GM18505 (cell line): ENCODE measurements around the gene DIRAS1.

ENCODE experiments used
- ATAC-seq: cut with Tn5 transposase; IDR thresholded peaks from one replicate; pipeline ENCODE4 v1.9.1; 2021; ENCODE audit not compliant: unreplicated experiment
- POLR2A ChIP-seq: IDR thresholded peaks from 4 replicates; pipeline ENCODE4 v1.6.1; 2011; ENCODE audit warnings: borderline replicate concordance; ENCODE audit not compliant: insufficient read depth, insufficient read length; ENCODE audit errors: extremely low read depth

The DIRAS1 gene

DNA sequence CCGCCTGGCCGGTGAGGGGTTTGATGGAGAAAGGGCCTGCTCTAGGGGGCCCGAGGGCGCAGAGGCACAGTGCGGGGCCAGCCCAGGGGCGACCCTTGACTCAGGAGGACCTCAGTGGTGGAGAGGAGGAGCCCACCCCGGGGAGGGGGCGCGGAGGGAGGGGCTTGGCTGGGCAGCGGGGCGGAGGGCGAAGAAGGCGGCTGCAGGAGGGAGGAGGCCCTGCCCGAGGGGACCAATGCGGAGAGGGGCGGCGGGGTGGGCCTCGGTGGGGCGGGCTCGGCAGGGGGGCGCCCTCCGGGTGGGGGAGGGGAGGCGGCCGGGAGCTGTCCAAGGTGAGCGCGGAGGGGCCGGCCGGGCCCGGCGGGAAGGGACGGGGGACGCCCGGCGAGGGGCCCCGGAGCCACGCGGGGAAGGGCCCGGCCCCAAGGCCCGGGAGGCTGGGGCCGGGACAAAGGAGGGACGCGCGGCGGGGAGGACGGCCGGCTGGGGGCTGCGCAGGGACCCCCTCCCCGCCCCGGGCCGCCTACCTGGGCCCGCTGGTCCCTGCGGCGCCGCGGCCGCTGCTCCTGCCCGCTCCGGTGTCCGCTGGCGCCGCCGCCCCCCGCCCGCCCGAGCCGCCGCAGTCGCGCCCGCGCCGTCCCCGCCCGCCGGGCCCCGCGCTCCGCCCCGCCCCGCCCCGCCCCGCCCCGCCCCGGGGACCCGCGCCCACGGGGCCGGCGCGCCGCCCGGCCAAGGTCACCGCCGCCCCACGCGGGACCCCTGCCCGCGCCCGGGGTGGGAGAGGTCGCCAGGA is at the start of gene DIRAS1:
Gene DIRAS1, minus strand, starts transcription at position 596 of the 793 bp plus-strand sequence. CDS start 3,566 bp downstream, outside the sequence.
- TF ChIP-seq POLR2A = no peak
- ATAC-seq = no peak

DNA sequence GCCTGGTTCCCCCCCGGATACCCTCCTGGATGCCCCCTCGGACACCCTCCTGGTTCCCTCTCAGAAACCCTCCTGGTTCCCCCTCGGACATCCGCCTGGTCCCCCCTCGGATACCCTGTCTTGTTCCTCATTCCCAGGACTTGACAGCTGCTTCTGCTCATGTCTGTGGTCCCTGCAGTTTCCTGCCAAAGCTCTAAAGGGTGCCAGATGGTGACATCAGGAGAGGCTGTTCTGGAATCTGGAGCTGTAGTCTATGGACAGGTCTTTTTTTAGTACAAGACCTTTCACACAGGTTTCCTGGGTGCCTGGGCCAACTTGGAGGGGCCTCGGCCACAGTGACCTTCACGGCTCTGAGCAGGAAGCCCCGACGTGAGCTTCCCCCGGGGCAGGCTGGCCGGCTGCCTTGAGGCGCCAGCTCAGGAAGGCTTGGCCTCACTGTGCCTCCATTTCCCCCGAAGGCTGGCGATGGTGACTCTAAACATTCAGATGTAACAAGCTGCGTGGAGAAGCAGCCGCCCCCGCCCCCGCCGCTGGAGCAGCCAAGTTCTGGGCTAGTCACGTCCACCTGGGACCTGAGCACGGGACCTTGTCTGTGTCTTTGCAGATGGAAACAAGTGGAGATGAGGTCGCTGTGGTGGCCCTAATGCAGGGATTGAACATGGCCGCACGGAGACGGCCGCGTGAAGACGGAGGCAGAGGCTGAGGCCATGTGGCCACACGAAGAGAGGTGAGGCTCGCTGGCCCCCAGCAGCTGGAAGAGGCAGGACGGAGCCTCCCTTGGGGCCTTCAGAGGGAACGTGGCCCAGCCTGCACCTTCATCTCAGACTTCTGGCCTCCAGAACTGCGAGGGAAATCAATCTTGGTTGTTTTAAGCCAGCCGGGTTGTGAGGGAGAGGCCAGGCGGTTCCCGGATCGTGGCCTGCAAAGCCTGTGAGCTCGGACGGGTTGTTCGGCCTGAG is 49.2 kb upstream of the DIRAS1 start:
- ATAC-seq = no peak
- TF ChIP-seq POLR2A = no peak

DNA sequence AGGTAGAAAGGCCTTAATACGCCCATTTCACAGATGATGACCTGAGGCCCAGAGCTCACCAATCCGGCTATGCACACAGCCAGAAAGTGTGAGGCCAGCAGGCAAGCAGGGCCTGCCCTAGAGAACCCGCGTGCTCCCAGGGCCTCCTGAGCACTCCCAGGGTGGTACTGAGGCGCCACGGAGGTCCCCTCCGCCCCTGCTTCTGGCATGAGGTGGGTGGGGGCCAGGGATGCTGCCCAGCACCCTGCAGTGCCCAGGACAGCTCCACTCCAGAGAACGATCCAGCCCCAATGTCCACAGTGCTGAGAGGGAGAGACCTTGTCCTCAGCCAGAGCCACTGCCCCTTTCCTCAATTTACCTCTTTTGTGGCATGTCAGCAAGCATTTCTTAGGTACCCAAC is 48.0 kb upstream of the DIRAS1 start:
- ATAC-seq = no peak
- no peak for TF ChIP-seq POLR2A

DNA sequence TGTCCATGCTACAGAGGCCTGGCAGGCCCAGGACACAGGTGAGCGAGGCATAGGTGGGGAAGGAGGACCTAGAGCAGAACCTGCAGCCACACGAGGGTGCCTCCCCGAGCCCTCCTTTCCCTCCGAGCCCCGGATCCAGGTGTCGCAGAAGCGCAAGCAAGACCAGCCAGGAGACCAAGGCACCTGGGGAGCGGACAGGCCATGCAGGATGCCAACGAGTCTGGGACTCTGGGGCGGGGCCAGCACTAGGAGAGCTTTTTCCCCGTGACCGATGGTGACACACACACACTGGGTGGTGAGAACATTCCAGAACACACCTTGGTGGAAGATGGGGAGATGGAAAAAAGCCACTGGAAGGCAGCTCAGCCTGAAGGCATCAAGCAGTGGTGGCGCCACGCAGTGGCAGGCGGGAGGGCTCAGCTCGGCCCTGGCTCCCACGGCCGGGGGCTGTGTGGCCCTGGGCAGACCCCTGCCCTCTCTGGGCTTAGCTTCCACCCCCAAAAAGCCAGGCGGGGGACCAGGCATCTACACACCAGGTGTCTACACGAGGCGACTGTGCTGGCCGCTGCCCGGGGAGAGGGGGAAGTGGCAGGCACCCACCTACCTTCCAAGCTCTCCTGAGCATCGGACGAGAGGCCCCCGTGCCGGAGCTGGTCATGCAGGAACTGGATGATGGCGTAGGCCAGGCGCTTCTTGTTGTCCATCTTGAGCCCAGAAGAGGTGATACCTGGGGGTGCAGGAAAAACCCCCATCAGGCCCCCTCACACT is 47.4 kb upstream of the DIRAS1 start:
- TF ChIP-seq POLR2A = no peak
- no peak for ATAC-seq

GRCh38 chr19:2767688-2768087 is 46.5 kb upstream of the DIRAS1 start:
- no peak for ATAC-seq
- no peak for TF ChIP-seq POLR2A

DNA sequence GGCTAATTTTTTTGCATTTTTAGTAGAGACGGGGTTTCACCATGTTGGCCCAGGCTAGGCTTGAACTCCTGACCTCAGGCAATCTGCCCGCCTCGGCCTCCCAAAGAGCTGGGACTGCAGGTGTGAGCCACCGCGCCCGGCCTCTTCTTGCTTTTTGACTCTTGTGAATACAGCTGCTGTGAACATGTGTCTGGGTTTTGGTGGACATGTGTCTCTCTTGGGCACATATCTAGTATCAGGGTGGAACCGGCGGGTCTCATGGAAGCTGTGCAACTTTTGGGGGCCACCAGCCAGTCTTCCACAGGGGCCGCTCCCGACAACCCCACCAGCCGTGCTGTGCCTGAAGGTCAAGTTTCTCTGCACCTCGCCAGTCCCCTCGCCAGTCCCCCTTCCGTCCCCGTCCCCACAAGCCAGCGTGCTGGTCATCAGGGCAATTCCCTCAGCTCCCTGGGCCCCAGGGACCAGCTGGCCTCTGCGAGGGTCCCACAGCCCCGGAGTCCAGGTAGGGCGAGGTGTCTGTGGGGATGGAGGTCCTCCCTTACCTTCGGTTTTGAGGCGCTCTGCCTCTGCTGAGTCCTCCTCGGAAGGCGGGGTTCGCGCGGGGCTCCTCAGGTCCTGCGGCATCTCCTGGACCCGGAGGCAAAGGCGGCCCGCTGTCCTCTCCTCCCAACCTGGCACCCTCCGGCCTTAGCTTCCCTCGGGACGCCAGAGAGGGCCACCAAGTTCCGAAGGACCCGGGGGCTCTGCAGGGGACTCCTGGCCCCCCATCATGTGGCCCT is 45.6 kb upstream of the DIRAS1 start:
- TF ChIP-seq POLR2A = no peak
- no peak for ATAC-seq

GRCh38 chr19:2765376-2765775 is 44.2 kb upstream of the DIRAS1 start:
- no peak for TF ChIP-seq POLR2A
- ATAC-seq = no peak

DNA sequence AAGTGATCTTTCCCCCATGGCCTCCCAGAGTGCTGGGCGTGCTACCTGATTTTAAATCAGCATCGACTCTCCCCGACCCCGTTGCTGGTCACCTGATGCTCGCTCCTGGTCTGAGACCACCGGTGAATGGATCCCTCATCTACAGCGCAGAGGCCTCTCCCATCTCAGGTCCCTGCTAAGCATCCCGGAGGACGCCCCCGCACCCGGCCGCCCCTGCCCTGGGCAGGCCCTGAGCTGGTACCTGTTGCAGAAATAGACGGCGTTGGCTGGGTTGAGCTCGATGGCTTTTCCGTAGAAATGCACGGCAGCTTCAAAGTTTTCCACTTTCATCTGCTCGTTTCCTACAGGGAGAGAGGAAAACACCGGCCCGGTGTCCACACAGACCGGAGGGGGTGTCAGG is 43.8 kb upstream of the DIRAS1 start:
- no peak for TF ChIP-seq POLR2A

GRCh38 chr19:2763687-2764086 is 42.5 kb upstream of the DIRAS1 start:
- no peak for ATAC-seq
- TF ChIP-seq POLR2A = no peak

More for the DNA sequence above, 43.8 kb upstream of the DIRAS1 start:
- ATAC-seq = no peak

- TF ChIP-seq POLR2A = no peak
- no peak for ATAC-seq
Observed at GRCh38 chr19:2762783-2763496, 41.8 kb upstream of the DIRAS1 start.

- no peak for ATAC-seq
- no peak for TF ChIP-seq POLR2A
Observed at GRCh38 chr19:2761876-2762782, 41.0 kb upstream of the DIRAS1 start.
